ENCODE measurements around the gene ADD3. TPM values are rescaled to one million over a fixed set of nuclear protein-coding genes. Genes with fewer than 3 reads are reported as not detected.

ADD3 gene
- total and polyA plus RNA-seq, 10 of the 15 experiments (the other 5 are each of a cell fraction or from before 2014, with no cell fraction given), result 27.3 to 129 (median 67.8) TPM

DNA sequence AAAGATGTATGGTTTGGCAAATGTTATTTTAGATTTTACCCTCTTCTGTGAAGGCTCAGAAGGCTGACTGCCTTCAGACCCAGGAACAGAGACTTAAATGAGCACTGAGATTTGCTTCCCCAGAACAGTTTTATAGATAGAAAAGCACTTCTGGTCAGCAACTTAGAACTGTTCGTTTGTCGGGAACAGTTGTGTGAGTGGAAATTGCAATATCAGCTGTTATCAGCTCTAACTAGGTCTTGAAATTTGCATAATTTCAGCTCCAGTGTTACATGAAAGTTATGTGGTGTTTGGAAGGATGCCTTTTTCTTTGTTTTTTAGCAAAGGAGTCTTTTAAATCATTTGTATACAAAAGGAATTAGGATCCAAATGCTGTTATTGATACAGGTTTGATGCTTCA, 115.8 kb downstream of the ADD3 start:
- ATAC-seq (no peak), FAIRE-seq (no peak), DNase-seq (ENCODE audit: low read depth, low spot score) (no peak)
- no peak overlapping the region for H2AFZ ChIP-seq (ENCODE audit: control insufficient read depth, low read depth, low read length)
- H3K27ac ChIP-seq (ENCODE audit: control insufficient read depth, insufficient read depth), result no peak overlapping the region
- no peaks in the 10 kb centered on the region for H3K27me3 ChIP-seq (replicated peaks in 1 of 2; ENCODE audit: control insufficient read depth in 2 of 2, insufficient read depth in 2 of 2, low read length in 1 of 2)
- intact Hi-C loops (cut with micrococcal nuclease; ENCODE audit: unreplicated experiment), result no loop called here
- TF ChIP-seq, protein P1, sequence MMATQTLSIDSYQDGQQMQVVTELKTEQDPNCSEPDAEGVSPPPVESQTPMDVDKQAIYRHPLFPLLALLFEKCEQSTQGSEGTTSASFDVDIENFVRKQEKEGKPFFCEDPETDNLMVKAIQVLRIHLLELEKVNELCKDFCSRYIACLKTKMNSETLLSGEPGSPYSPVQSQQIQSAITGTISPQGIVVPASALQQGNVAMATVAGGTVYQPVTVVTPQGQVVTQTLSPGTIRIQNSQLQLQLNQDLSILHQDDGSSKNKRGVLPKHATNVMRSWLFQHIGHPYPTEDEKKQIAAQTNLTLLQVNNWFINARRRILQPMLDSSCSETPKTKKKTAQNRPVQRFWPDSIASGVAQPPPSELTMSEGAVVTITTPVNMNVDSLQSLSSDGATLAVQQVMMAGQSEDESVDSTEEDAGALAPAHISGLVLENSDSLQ (IDR thresholded peaks at IDR 0.05), result no peak
- TF ChIP-seq GABPA (IDR thresholded peaks at IDR 0.05; ENCODE audit: low read depth), result no peak
- no peak for TF ChIP-seq SIN3A (IDR thresholded peaks at IDR 0.05; ENCODE audit: low read depth, low read length)
- no peak for TF ChIP-seq CBFB (IDR thresholded peaks at IDR 0.05; ENCODE audit: low read depth)
- TF ChIP-seq CEBPB (IDR thresholded peaks at IDR 0.05; ENCODE audit: borderline replicate concordance in 1 of 2, low read depth in 2 of 2, low read length in 2 of 2), result no peak
- TF ChIP-seq ATF7 (IDR thresholded peaks at IDR 0.05; ENCODE audit: low read depth), result no peak
- no peak for TF ChIP-seq KLF5 (IDR thresholded peaks at IDR 0.05; ENCODE audit: partially characterized antibody)
- no peak for TF ChIP-seq PAX8 (IDR thresholded peaks at IDR 0.05)
- no peak for TF ChIP-seq ZNF24 (IDR thresholded peaks at IDR 0.05)
- no peak for TF ChIP-seq GATAD2B (conservative IDR thresholded peaks at IDR 0.05; ENCODE audit: low read depth)
- TF ChIP-seq, protein P2, sequence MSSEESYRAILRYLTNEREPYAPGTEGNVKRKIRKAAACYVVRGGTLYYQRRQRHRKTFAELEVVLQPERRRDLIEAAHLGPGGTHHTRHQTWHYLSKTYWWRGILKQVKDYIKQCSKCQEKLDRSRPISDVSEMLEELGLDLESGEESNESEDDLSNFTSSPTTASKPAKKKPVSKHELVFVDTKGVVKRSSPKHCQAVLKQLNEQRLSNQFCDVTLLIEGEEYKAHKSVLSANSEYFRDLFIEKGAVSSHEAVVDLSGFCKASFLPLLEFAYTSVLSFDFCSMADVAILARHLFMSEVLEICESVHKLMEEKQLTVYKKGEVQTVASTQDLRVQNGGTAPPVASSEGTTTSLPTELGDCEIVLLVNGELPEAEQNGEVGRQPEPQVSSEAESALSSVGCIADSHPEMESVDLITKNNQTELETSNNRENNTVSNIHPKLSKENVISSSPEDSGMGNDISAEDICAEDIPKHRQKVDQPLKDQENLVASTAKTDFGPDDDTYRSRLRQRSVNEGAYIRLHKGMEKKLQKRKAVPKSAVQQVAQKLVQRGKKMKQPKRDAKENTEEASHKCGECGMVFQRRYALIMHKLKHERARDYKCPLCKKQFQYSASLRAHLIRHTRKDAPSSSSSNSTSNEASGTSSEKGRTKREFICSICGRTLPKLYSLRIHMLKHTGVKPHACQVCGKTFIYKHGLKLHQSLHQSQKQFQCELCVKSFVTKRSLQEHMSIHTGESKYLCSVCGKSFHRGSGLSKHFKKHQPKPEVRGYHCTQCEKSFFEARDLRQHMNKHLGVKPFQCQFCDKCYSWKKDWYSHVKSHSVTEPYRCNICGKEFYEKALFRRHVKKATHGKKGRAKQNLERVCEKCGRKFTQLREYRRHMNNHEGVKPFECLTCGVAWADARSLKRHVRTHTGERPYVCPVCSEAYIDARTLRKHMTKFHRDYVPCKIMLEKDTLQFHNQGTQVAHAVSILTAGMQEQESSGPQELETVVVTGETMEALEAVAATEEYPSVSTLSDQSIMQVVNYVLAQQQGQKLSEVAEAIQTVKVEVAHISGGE (CRISPR knock-in tag; IDR thresholded peaks at IDR 0.05), result no peak
- no peak for TF ChIP-seq RFX5 (IDR thresholded peaks at IDR 0.05; ENCODE audit: low read depth, low read length)
- TF ChIP-seq, protein P3, sequence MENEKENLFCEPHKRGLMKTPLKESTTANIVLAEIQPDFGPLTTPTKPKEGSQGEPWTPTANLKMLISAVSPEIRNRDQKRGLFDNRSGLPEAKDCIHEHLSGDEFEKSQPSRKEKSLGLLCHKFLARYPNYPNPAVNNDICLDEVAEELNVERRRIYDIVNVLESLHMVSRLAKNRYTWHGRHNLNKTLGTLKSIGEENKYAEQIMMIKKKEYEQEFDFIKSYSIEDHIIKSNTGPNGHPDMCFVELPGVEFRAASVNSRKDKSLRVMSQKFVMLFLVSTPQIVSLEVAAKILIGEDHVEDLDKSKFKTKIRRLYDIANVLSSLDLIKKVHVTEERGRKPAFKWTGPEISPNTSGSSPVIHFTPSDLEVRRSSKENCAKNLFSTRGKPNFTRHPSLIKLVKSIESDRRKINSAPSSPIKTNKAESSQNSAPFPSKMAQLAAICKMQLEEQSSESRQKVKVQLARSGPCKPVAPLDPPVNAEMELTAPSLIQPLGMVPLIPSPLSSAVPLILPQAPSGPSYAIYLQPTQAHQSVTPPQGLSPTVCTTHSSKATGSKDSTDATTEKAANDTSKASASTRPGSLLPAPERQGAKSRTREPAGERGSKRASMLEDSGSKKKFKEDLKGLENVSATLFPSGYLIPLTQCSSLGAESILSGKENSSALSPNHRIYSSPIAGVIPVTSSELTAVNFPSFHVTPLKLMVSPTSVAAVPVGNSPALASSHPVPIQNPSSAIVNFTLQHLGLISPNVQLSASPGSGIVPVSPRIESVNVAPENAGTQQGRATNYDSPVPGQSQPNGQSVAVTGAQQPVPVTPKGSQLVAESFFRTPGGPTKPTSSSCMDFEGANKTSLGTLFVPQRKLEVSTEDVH (IDR thresholded peaks at IDR 0.05; ENCODE audit: low read depth, partially characterized antibody), result no peak
- TF ChIP-seq ESRRA (IDR thresholded peaks at IDR 0.05; ENCODE audit: low read length), result no peak
- no peak for TF ChIP-seq STAT3 (IDR thresholded peaks at IDR 0.05; ENCODE audit: low read depth, low read length)
- CTCF ChIA-PET, result no interaction called here
- no peak overlapping the region for H3K4me2 ChIP-seq (ENCODE audit: control insufficient read depth, insufficient read depth)
- no peaks in the 10 kb centered on the region for H3K9me3 ChIP-seq (replicated peaks; ENCODE audit: control insufficient read depth, insufficient read depth, low read length)
- RAD21 ChIA-PET (ENCODE audit: unreplicated experiment), result interaction anchor here (1.2 kb wide), 1 partner anchor 12 kb away, joined by 3 read pairs; no protein-coding TSS in a partner anchor
- 94% methylated on average over 2 of the region's 2 CpGs for WGBS (ENCODE audit: insufficient coverage, insufficient replicate concordance, low lambda C conversion rate, missing lambda C conversion rate)
- peaks cover 0 to 12% of the 10 kb centered on the region in 2 experiments; a peak in 3 of 4 replicates for H3K36me3 ChIP-seq (ENCODE audit: control insufficient read depth in 2 of 2, insufficient read depth in 2 of 2, low read length in 1 of 2)
- no peak overlapping the region for H3K9ac ChIP-seq (ENCODE audit: control insufficient read depth, insufficient read depth, low read length)
- POLR2A ChIA-PET, result no interaction called here
- H3K4me3 ChIP-seq, result no peak overlapping the region
- H3K4me1 ChIP-seq (ENCODE audit: control insufficient read depth, insufficient read depth, low read length), result no peaks in the 10 kb centered on the region
- in situ Hi-C loops (cut with MboI), result no loop called here
- SMC1A ChIA-PET (ENCODE audit: uncharacterized antibody, unreplicated experiment), result no interaction called here
- H3K79me2 ChIP-seq (ENCODE audit: control insufficient read depth, insufficient read depth, low read length), result no peaks in the 10 kb centered on the region
- H4K20me1 ChIP-seq (ENCODE audit: control insufficient read depth, insufficient read depth), result no peaks in the 10 kb centered on the region
- BruUV-seq (replicated peaks), result no TSS peak

All from GM12878 (cell line).